A549 (cell line): ENCODE measurements around the gene SORBS1. TPM values are rescaled to one million over a fixed set of nuclear protein-coding genes. Genes with fewer than 3 reads are reported as not detected.

ENCODE experiments used
- ATAC-seq, 2 experiments: fragments of 200-7000 bp in 1 of 2; fragments of >200 bp in 1 of 2; cut with Nextera tagmentation in 1 of 2; cut with Tn5 transposase in 1 of 2; 3 replicates each; pipeline versions ENCODE4 v1.8.0 to v1.9.1; 2018 to 2020; ENCODE audit warnings: mild to moderate bottlenecking in 1 of 2, moderate library complexity in 1 of 2
- CTCF ChIA-PET: fragments of 300-600 bp; sonication (Branson Sonifier 250); formaldehyde crosslinking; extraction: SDS; loops from one replicate; lab custom pipeline; 2021; ENCODE audit warnings: antibody characterized with exemption, inconsistent platforms; lab: Yijun Ruan, JAX
- POLR2A ChIA-PET: fragments of 350-600 bp; formaldehyde crosslinking; extraction: SDS; loops from one replicate; lab custom pipeline; 2021; ENCODE audit warnings: antibody characterized with exemption, inconsistent platforms; lab: Yijun Ruan, JAX
- DNase-seq, 2 experiments: peaks; one replicate each; pipeline versions ENCODE4 v3.0.0 to v3.0.0-alpha.2; 2011 to 2016; ENCODE audit warnings: low read depth in 1 of 2, low spot score in 1 of 2
- FAIRE-seq: peaks from 2 replicates; lab custom pipeline; 2011; peaks lifted over from hg19 to GRCh38; lab: Jason Lieb, UNC
- H3K27ac ChIP-seq, 2 experiments: fragments of >200 bp; sonication (Bioruptor Twin); formaldehyde crosslinking; 3 replicates each; pipeline ENCODE4 v1.5.1; 2016 to 2017
- H3K4me1 ChIP-seq: fragments of >200 bp; sonication (Bioruptor Twin); formaldehyde crosslinking; 3 replicates; pipeline ENCODE4 v1.6.1; 2016
- H3K4me2 ChIP-seq: fragments of >200 bp; sonication (Bioruptor Twin); formaldehyde crosslinking; 3 replicates; pipeline ENCODE4 v1.6.1; 2016
- H3K4me3 ChIP-seq: fragments of >200 bp; sonication (Bioruptor Twin); formaldehyde crosslinking; 3 replicates; pipeline ENCODE4 v1.5.1; 2016
- H3K9me3 ChIP-seq: fragments of >200 bp; sonication (Bioruptor Twin); formaldehyde crosslinking; 3 replicates; pipeline ENCODE4 v1.6.1; 2016
- ATOH8 ChIP-seq: fragments of 250-450 bp; sonication (Bioruptor Pico); IDR thresholded peaks from 2 replicates; pipeline ENCODE4 v1.5.0; 2020; ENCODE audit warnings: low read depth, mild to moderate bottlenecking, moderate library complexity
- BHLHE40 ChIP-seq: IDR thresholded peaks from 2 replicates; pipeline ENCODE4 v1.6.1; 2012; ENCODE audit warnings: low read depth, low read length, inconsistent platforms
- CBX2 ChIP-seq: fragments of 200-600 bp; sonication (generic); IDR thresholded peaks from 2 replicates; pipeline ENCODE4 v1.6.1; 2016; ENCODE audit warnings: low read depth, mild to moderate bottlenecking, borderline replicate concordance
- E2F6 ChIP-seq: IDR thresholded peaks from 2 replicates; pipeline ENCODE4 v1.6.1; 2012; ENCODE audit warnings: low read depth, borderline replicate concordance
- EHF ChIP-seq: fragments of 250-450 bp; sonication (Bioruptor Pico); IDR thresholded peaks from 2 replicates; pipeline ENCODE4 v1.5.0; 2020; ENCODE audit warnings: mild to moderate bottlenecking
- EHMT2 ChIP-seq: fragments of 200-600 bp; sonication (generic); IDR thresholded peaks from 2 replicates; pipeline ENCODE4 v1.6.1; 2016; ENCODE audit warnings: antibody characterized with exemption, low read depth, mild to moderate bottlenecking, moderate library complexity
- ESRRA ChIP-seq: fragments of 150-350 bp; IDR thresholded peaks from 2 replicates; pipeline ENCODE4 v1.6.1; 2014; ENCODE audit warnings: mild to moderate bottlenecking, low read length, borderline replicate concordance
- FOSL2 ChIP-seq, 2 experiments: fragments of 450-650 bp in 1 of 2; fragments of >200 bp in 1 of 2; sonication (Bioruptor Twin) in 1 of 2; formaldehyde crosslinking; IDR thresholded peaks; 2 replicates each; pipeline versions ENCODE4 v1.5.0 to v1.6.1; 2016 to 2020; ENCODE audit warnings: mild to moderate bottlenecking in 1 of 2, moderate library complexity in 1 of 2
- GATA3 ChIP-seq: IDR thresholded peaks from 2 replicates; pipeline ENCODE4 v1.6.1; 2012; ENCODE audit warnings: borderline replicate concordance
- HDAC2 ChIP-seq: fragments of 200-600 bp; sonication (generic); IDR thresholded peaks from 2 replicates; pipeline ENCODE4 v1.6.1; 2016
- HES2 ChIP-seq: fragments of >200 bp; sonication (Bioruptor Twin); formaldehyde crosslinking; IDR thresholded peaks from 2 replicates; pipeline ENCODE4 v1.6.1; 2016
- HEYL ChIP-seq: fragments of 250-450 bp; sonication (Bioruptor Pico); IDR thresholded peaks from 2 replicates; pipeline ENCODE4 v1.8.0; 2021; ENCODE audit warnings: mild to moderate bottlenecking, moderate library complexity
- HOXA7 ChIP-seq: fragments of 250-450 bp; sonication (Bioruptor Pico); IDR thresholded peaks from 2 replicates; pipeline ENCODE4 v1.5.0; 2020; ENCODE audit warnings: mild to moderate bottlenecking, moderate library complexity
- JUNB ChIP-seq: fragments of >200 bp; sonication (Bioruptor Twin); formaldehyde crosslinking; IDR thresholded peaks from 2 replicates; pipeline ENCODE4 v1.6.1; 2016
- KDM5A ChIP-seq: fragments of 200-600 bp; sonication (generic); IDR thresholded peaks from 2 replicates; pipeline ENCODE4 v1.6.1; 2016; ENCODE audit warnings: antibody characterized with exemption, mild to moderate bottlenecking
- MAZ ChIP-seq: fragments of 150-350 bp; IDR thresholded peaks from 2 replicates; pipeline ENCODE4 v1.6.1; 2014; ENCODE audit warnings: antibody characterized with exemption, low read depth, low read length, borderline replicate concordance
- NFE2L2 ChIP-seq: fragments of 150-350 bp; conservative IDR thresholded peaks from 2 replicates; pipeline ENCODE4 v1.6.1; 2014; ENCODE audit warnings: low read length
- PHF8 ChIP-seq: fragments of 200-600 bp; sonication (generic); IDR thresholded peaks from 2 replicates; pipeline ENCODE4 v1.6.1; 2016; ENCODE audit warnings: low read depth, mild to moderate bottlenecking, antibody characterized with exemption, moderate library complexity, borderline replicate concordance
- POLR2A ChIP-seq: IDR thresholded peaks from 2 replicates; pipeline ENCODE4 v1.6.1; 2012; ENCODE audit warnings: mild to moderate bottlenecking, low read length
- RAD21 ChIP-seq, 2 experiments: fragments of >200 bp in 1 of 2; sonication (Bioruptor Twin) in 1 of 2; formaldehyde crosslinking in 1 of 2; IDR thresholded peaks in 1 of 2; conservative IDR thresholded peaks in 1 of 2; 2 replicates in 1 of 2; 3 replicates in 1 of 2; pipeline ENCODE4 v1.6.1; 2012 to 2018; ENCODE audit warnings: inconsistent platforms in 1 of 2
- RCOR1 ChIP-seq: fragments of 150-350 bp; IDR thresholded peaks from 2 replicates; pipeline ENCODE4 v1.6.1; 2014; ENCODE audit warnings: antibody characterized with exemption, low read length, low read depth
- RNF2 ChIP-seq: fragments of 200-600 bp; sonication (generic); IDR thresholded peaks from 2 replicates; pipeline ENCODE4 v1.6.1; 2016; ENCODE audit warnings: low read depth, mild to moderate bottlenecking, antibody characterized with exemption, moderate library complexity, borderline replicate concordance
- SMC3 ChIP-seq: fragments of >200 bp; sonication (Bioruptor Twin); formaldehyde crosslinking; IDR thresholded peaks from 3 replicates; pipeline ENCODE4 v1.6.1; 2018; ENCODE audit warnings: inconsistent platforms
- SREBF2 ChIP-seq: fragments of 450-650 bp; IDR thresholded peaks from 2 replicates; pipeline ENCODE4 v1.6.1; 2014; ENCODE audit warnings: mild to moderate bottlenecking, moderate library complexity
- USF2 ChIP-seq: fragments of 450-650 bp; IDR thresholded peaks from 2 replicates; pipeline ENCODE4 v1.6.1; 2014; ENCODE audit warnings: antibody characterized with exemption
- ZC3H11A ChIP-seq: fragments of 450-650 bp; IDR thresholded peaks from 2 replicates; pipeline ENCODE4 v1.6.1; 2014; ENCODE audit warnings: antibody characterized with exemption, mild to moderate bottlenecking
- ZSCAN20 ChIP-seq: fragments of 250-450 bp; sonication (Bioruptor Pico); IDR thresholded peaks from 2 replicates; pipeline ENCODE4 v1.8.0; 2022; ENCODE audit warnings: mild to moderate bottlenecking, moderate library complexity
- WGBS: methylation state at CpG from one replicate; pipeline ENCODE4 v1.1.6; 2017; ENCODE audit errors: missing lambda C conversion rate; 5-methylcytosine and 5-hydroxymethylcytosine counted together
- polyA plus RNA-seq, 4 experiments: library from polyadenylated mRNA; depleted of rRNA in 3 of 4; stranded (reverse); fragments of >200 nt; fragmentation: RNase III in 1 of 4; extraction: RNeasy Plus Mini Kit Qiagen cat#74134 plus additional on column Dnase treatment in 1 of 4; gene quantifications; 2 replicates in 3 of 4; 3 replicates in 1 of 4; pipeline ENCODE4 v1.2.3, GENCODE V29; 2011 to 2017
- TF ChIP-seq, protein P1 (sequence below): IDR thresholded peaks from 2 replicates; pipeline ENCODE4 v1.6.1; 2012
- TF ChIP-seq, protein P2 (sequence below): IDR thresholded peaks from 2 replicates; pipeline ENCODE4 v1.6.1; 2012

SORBS1 gene
- polyA plus RNA-seq, 2 of the 4 experiments (the other 2 are of a cell fraction): 0.39 to 0.80 TPM

- no peak for TF ChIP-seq HDAC2
- TF ChIP-seq HES2: no peak
- no peak for TF ChIP-seq JUNB
- TF ChIP-seq SREBF2: no peak
- TF ChIP-seq SMC3: no peak
- TF ChIP-seq RAD21 (conservative IDR thresholded peaks at IDR 0.05 in 1 of 2, IDR thresholded peaks at IDR 0.05 in 1 of 2): no peak
- TF ChIP-seq PHF8: no peak
Observed at GRCh38 chr10:95539560-95540284, 21.4 kb downstream of the SORBS1 start (continued).

DNA sequence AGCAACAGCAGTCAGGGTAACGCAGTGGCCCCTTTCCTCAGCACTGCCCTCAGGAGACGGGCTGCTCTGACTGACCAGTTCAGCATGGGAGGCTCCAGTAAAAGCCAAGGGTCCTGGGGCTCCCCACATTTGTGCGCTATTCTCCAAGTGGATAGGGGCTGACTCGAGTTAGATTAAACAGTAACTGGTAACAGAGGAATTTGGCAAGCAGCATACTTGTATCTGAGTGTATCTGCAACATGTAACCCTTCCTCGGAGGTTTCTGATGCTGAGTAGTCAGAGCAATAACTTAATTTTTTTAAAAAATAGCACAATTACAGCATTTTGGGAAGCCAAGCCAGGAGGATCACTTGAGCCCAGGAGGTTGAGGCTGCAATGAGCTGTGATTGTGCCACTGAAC lies 22.8 kb downstream of the SORBS1 start:
- 65% methylated on average over 5 of the region's 5 CpGs for WGBS
- H3K4me3 ChIP-seq: no peak overlapping the region
- DNase-seq: no peak
- CTCF ChIA-PET: interaction anchor here (1.2 kb wide), 1 partner anchor 18 kb away, joined by 3 read pairs; no protein-coding TSS in a partner anchor
- no peak for ATAC-seq
- no peak overlapping the region for H3K4me2 ChIP-seq
- no peaks in the 10 kb centered on the region for H3K9me3 ChIP-seq
- POLR2A ChIA-PET: no interaction called here
- H3K4me1 ChIP-seq: no peaks in the 10 kb centered on the region
- FAIRE-seq: no peak
- H3K27ac ChIP-seq: no peak overlapping the region
- TF ChIP-seq ESRRA: no peak
- no peak for TF ChIP-seq MAZ
- no peak for TF ChIP-seq HEYL
- TF ChIP-seq, protein P1, sequence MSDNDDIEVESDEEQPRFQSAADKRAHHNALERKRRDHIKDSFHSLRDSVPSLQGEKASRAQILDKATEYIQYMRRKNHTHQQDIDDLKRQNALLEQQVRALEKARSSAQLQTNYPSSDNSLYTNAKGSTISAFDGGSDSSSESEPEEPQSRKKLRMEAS: no peak
- TF ChIP-seq E2F6: no peak
- TF ChIP-seq EHMT2: no peak
- no peak for TF ChIP-seq SMC3
- TF ChIP-seq GATA3: no peak
- no peak for TF ChIP-seq HES2
- TF ChIP-seq BHLHE40: no peak
- TF ChIP-seq, all 56 proteins: peak for 0

DNA sequence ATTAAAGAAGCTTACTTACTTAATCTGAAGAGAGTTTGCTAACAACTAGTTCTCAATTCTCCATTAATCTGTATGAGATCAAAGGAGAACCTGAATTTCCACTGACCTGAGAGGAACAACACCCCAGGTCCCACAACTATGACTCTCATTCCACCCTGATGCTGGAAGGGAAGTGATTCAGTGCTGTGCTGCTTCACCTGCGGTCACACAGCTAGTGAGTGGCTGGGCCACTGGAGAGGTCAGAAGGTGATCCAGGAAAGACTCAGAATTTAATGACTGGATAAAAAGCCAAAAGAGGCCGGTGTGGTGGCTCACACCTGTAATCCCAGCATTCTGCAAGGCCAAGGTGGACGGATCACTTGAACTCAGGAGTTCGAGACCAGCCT lies 23.6 kb downstream of the SORBS1 start:
- no peak overlapping the region for H3K27ac ChIP-seq
- no peak for ATAC-seq
- no peak for TF ChIP-seq POLR2A
- no peak for TF ChIP-seq HOXA7 (CRISPR knock-in tag)
- no peak for TF ChIP-seq RNF2
- TF ChIP-seq SREBF2: no peak
- TF ChIP-seq EHF (CRISPR knock-in tag): no peak
- no peak for TF ChIP-seq NFE2L2
- TF ChIP-seq BHLHE40: no peak
- TF ChIP-seq, all 56 proteins: peak for 0
- DNase-seq: no peak
- WGBS: 91% methylated on average over 4 of the region's 4 CpGs
- H3K9me3 ChIP-seq: no peaks in the 10 kb centered on the region
- no peak overlapping the region for H3K4me3 ChIP-seq
- ChIA-PET CTCF (no interaction called here), POLR2A (no interaction called here)
- H3K4me1 ChIP-seq: no peaks in the 10 kb centered on the region
- no peak overlapping the region for H3K4me2 ChIP-seq
- no peak for FAIRE-seq

DNA sequence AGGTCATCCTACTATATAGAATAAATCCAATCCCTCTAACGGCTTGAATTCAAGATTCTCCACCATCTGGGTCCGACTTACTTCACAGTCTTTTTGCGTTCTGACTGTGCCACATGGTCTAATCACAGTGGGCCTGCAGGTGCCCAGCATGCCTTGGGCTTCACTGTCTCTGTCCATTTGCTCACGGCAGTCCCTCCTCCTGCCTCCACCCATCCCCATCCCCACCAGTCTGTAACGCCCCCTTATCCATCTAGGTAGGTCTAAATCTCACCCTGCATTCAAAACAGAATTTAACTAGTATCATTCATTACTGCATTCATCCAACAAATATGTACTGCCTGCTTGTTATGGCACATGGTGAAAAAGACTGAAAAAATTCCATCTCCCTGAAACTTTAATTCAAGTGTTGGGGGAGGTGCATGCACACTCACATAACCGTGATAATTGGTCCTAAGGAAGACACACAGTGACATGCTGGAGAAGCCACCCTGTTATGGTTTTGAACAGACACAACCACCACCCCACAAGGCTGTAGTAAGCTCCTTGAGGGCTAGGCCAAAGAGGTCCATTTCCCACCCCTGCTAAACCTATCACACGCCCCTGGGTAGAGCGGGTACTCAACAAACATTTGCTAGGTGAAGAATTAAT lies 24.2 kb downstream of the SORBS1 start:
- no peak overlapping the region for H3K27ac ChIP-seq
- H3K4me1 ChIP-seq: no peaks in the 10 kb centered on the region
- ChIA-PET CTCF (no interaction called here), POLR2A (no interaction called here)
- H3K9me3 ChIP-seq: no peaks in the 10 kb centered on the region
- no peak for ATAC-seq
- DNase-seq: no peak
- FAIRE-seq: no peak
- H3K4me2 ChIP-seq: no peak overlapping the region
- no peak overlapping the region for H3K4me3 ChIP-seq
- WGBS: 75% methylated on average over 8 of the region's 8 CpGs
- TF ChIP-seq FOSL2 (IDR thresholded peaks at IDR 0.05) (no peak), FOSL2 (CRISPR knock-in tag; IDR thresholded peaks at IDR 0.05) (no peak), RNF2 (no peak), CBX2 (no peak), RCOR1 (no peak), ESRRA (no peak), USF2 (no peak), ZC3H11A (no peak), ATOH8 (CRISPR knock-in tag) (no peak), JUNB (no peak), ZSCAN20 (CRISPR knock-in tag) (no peak), KDM5A (no peak)
- TF ChIP-seq, protein P2, sequence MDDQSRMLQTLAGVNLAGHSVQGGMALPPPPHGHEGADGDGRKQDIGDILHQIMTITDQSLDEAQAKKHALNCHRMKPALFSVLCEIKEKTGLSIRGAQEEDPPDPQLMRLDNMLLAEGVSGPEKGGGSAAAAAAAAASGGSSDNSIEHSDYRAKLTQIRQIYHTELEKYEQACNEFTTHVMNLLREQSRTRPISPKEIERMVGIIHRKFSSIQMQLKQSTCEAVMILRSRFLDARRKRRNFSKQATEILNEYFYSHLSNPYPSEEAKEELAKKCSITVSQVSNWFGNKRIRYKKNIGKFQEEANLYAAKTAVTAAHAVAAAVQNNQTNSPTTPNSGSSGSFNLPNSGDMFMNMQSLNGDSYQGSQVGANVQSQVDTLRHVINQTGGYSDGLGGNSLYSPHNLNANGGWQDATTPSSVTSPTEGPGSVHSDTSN: no peak
